A549 (cell line): ENCODE data around the gene ADIG. TPM values are rescaled to one million over a fixed set of nuclear protein-coding genes. Genes with fewer than 3 reads are reported as not detected.
A peak's percentile ranks its signal among the peaks of the same experiment; 100 is the strongest.

Source experiments
- ATAC-seq, 2 experiments: fragments of 200-7000 bp in 1 of 2; fragments of >200 bp in 1 of 2; cut with Nextera tagmentation in 1 of 2; cut with Tn5 transposase in 1 of 2; 3 replicates each; pipeline versions ENCODE4 v1.8.0 to v1.9.1; 2018 to 2020; ENCODE audit warnings: mild to moderate bottlenecking in 1 of 2, moderate library complexity in 1 of 2
- CTCF ChIA-PET: fragments of 300-600 bp; sonication (Branson Sonifier 250); formaldehyde crosslinking; extraction: SDS; loops from one replicate; lab custom pipeline; 2021; ENCODE audit warnings: antibody characterized with exemption, inconsistent platforms; lab: Yijun Ruan, JAX
- POLR2A ChIA-PET: fragments of 350-600 bp; formaldehyde crosslinking; extraction: SDS; loops from one replicate; lab custom pipeline; 2021; ENCODE audit warnings: antibody characterized with exemption, inconsistent platforms; lab: Yijun Ruan, JAX
- DNase-seq, 2 experiments: peaks; one replicate each; pipeline versions ENCODE4 v3.0.0 to v3.0.0-alpha.2; 2011 to 2016; ENCODE audit warnings: low read depth in 1 of 2, low spot score in 1 of 2
- FAIRE-seq: peaks from 2 replicates; lab custom pipeline; 2011; peaks lifted over from hg19 to GRCh38; lab: Jason Lieb, UNC
- H3K27ac ChIP-seq, 2 experiments: fragments of >200 bp; sonication (Bioruptor Twin); formaldehyde crosslinking; 3 replicates each; pipeline ENCODE4 v1.5.1; 2016 to 2017
- H3K4me1 ChIP-seq: fragments of >200 bp; sonication (Bioruptor Twin); formaldehyde crosslinking; 3 replicates; pipeline ENCODE4 v1.6.1; 2016
- H3K4me2 ChIP-seq: fragments of >200 bp; sonication (Bioruptor Twin); formaldehyde crosslinking; 3 replicates; pipeline ENCODE4 v1.6.1; 2016
- H3K4me3 ChIP-seq: fragments of >200 bp; sonication (Bioruptor Twin); formaldehyde crosslinking; 3 replicates; pipeline ENCODE4 v1.5.1; 2016
- H3K9me3 ChIP-seq: fragments of >200 bp; sonication (Bioruptor Twin); formaldehyde crosslinking; 3 replicates; pipeline ENCODE4 v1.6.1; 2016
- BHLHE40 ChIP-seq: IDR thresholded peaks from 2 replicates; pipeline ENCODE4 v1.6.1; 2012; ENCODE audit warnings: low read depth, low read length, inconsistent platforms
- CHD4 ChIP-seq: fragments of 200-600 bp; sonication (generic); IDR thresholded peaks from 2 replicates; pipeline ENCODE4 v1.6.1; 2016; ENCODE audit warnings: antibody characterized with exemption, mild to moderate bottlenecking, borderline replicate concordance
- EHF ChIP-seq: fragments of 250-450 bp; sonication (Bioruptor Pico); IDR thresholded peaks from 2 replicates; pipeline ENCODE4 v1.5.0; 2020; ENCODE audit warnings: mild to moderate bottlenecking
- EHMT2 ChIP-seq: fragments of 200-600 bp; sonication (generic); IDR thresholded peaks from 2 replicates; pipeline ENCODE4 v1.6.1; 2016; ENCODE audit warnings: antibody characterized with exemption, low read depth, mild to moderate bottlenecking, moderate library complexity
- FOSL2 ChIP-seq, 2 experiments: fragments of 450-650 bp in 1 of 2; fragments of >200 bp in 1 of 2; sonication (Bioruptor Twin) in 1 of 2; formaldehyde crosslinking; IDR thresholded peaks; 2 replicates each; pipeline versions ENCODE4 v1.5.0 to v1.6.1; 2016 to 2020; ENCODE audit warnings: mild to moderate bottlenecking in 1 of 2, moderate library complexity in 1 of 2
- FOXS1 ChIP-seq: fragments of 250-450 bp; sonication (Bioruptor Pico); IDR thresholded peaks from 2 replicates; pipeline ENCODE4 v1.5.0; 2020; ENCODE audit warnings: mild to moderate bottlenecking, moderate library complexity
- HDAC2 ChIP-seq: fragments of 200-600 bp; sonication (generic); IDR thresholded peaks from 2 replicates; pipeline ENCODE4 v1.6.1; 2016
- HOXB13 ChIP-seq: fragments of 250-450 bp; sonication (Bioruptor Pico); IDR thresholded peaks from 2 replicates; pipeline ENCODE4 v1.5.0; 2020; ENCODE audit warnings: low read depth, mild to moderate bottlenecking, moderate library complexity
- JUNB ChIP-seq: fragments of >200 bp; sonication (Bioruptor Twin); formaldehyde crosslinking; IDR thresholded peaks from 2 replicates; pipeline ENCODE4 v1.6.1; 2016
- MAFK ChIP-seq: fragments of 450-650 bp; IDR thresholded peaks from 2 replicates; pipeline ENCODE4 v1.6.1; 2014; ENCODE audit not compliant: partially characterized antibody
- MYC ChIP-seq: IDR thresholded peaks from 2 replicates; pipeline ENCODE4 v1.6.1; 2012; ENCODE audit warnings: mild to moderate bottlenecking, inconsistent platforms, low read length, improper control_type of control experiment, borderline replicate concordance
- NFE2L2 ChIP-seq: fragments of 150-350 bp; conservative IDR thresholded peaks from 2 replicates; pipeline ENCODE4 v1.6.1; 2014; ENCODE audit warnings: low read length
- POLR2AphosphoS2 ChIP-seq: conservative IDR thresholded peaks from 2 replicates; pipeline ENCODE4 v1.6.1; 2012; ENCODE audit warnings: low read length, improper control_type of control experiment, inconsistent platforms
- RARB ChIP-seq: fragments of 250-450 bp; sonication (Bioruptor Pico); IDR thresholded peaks from 2 replicates; pipeline ENCODE4 v1.8.0; 2021; ENCODE audit warnings: mild to moderate bottlenecking, moderate library complexity
- RNF2 ChIP-seq: fragments of 200-600 bp; sonication (generic); IDR thresholded peaks from 2 replicates; pipeline ENCODE4 v1.6.1; 2016; ENCODE audit warnings: low read depth, mild to moderate bottlenecking, antibody characterized with exemption, moderate library complexity, borderline replicate concordance
- TFCP2L1 ChIP-seq: fragments of 250-450 bp; sonication (Bioruptor Pico); IDR thresholded peaks from 2 replicates; pipeline ENCODE4 v1.5.0; 2021; ENCODE audit warnings: mild to moderate bottlenecking
- TP53 ChIP-seq: fragments of 250-450 bp; sonication (Bioruptor Pico); IDR thresholded peaks from 2 replicates; pipeline ENCODE4 v1.5.0; 2021; ENCODE audit warnings: mild to moderate bottlenecking, moderate library complexity
- ZC3H11A ChIP-seq: fragments of 450-650 bp; IDR thresholded peaks from 2 replicates; pipeline ENCODE4 v1.6.1; 2014; ENCODE audit warnings: antibody characterized with exemption, mild to moderate bottlenecking
- ZSCAN20 ChIP-seq: fragments of 250-450 bp; sonication (Bioruptor Pico); IDR thresholded peaks from 2 replicates; pipeline ENCODE4 v1.8.0; 2022; ENCODE audit warnings: mild to moderate bottlenecking, moderate library complexity
- WGBS: methylation state at CpG from one replicate; pipeline ENCODE4 v1.1.6; 2017; ENCODE audit errors: missing lambda C conversion rate; 5-methylcytosine and 5-hydroxymethylcytosine counted together
- polyA plus RNA-seq, 4 experiments: library from polyadenylated mRNA; depleted of rRNA in 3 of 4; stranded (reverse); fragments of >200 nt; fragmentation: RNase III in 1 of 4; extraction: RNeasy Plus Mini Kit Qiagen cat#74134 plus additional on column Dnase treatment in 1 of 4; gene quantifications; 2 replicates in 3 of 4; 3 replicates in 1 of 4; pipeline ENCODE4 v1.2.3, GENCODE V29; 2011 to 2017
- TF ChIP-seq, protein P1 (sequence below): fragments of 250-450 bp; sonication (Bioruptor Pico); IDR thresholded peaks from 2 replicates; pipeline ENCODE4 v1.5.0; 2021; ENCODE audit warnings: mild to moderate bottlenecking, moderate library complexity, borderline replicate concordance
- TF ChIP-seq, protein P2 (sequence below): fragments of 450-650 bp; IDR thresholded peaks from 2 replicates; pipeline ENCODE4 v1.6.1; 2014; ENCODE audit warnings: antibody characterized with exemption
- TF ChIP-seq, protein P3 (sequence below): fragments of 150-350 bp; IDR thresholded peaks from 2 replicates; pipeline ENCODE4 v1.6.1; 2014; ENCODE audit warnings: low read depth, mild to moderate bottlenecking, low read length

ADIG gene
- polyA plus RNA-seq, 2 of the 4 experiments (the other 2 are of a cell fraction), result not detected

DNA sequence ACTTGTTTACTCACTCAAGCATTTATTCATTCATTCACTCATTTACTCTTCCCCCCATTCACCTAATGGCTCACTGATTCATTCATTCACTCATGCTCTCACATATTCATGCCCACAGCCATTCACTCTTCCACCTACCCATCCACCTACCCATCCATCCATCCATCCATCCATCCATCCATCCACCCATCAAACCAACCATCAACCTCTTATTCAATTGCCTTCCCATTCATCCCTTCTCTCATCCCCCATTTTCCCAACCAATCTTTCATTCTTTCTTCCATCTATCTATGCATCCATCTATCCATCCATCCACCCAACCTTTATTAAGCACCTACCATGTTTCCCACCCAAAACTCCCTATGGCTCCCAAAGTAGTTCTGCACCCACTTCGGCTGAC lies 19.1 kb downstream of the ADIG start:
- Histone ChIP-seq H3K27ac (peak overlapping the region in 1 of 2 experiments; percentile 0; a peak in 2 of 6 replicates), H3K4me3 (no peak overlapping the region), H3K9me3 (no peaks in the 10 kb centered on the region), H3K4me1 (peaks cover 25% of the 10 kb centered on the region), H3K4me2 (0 out of 3 replicates have a peak overlapping the region, but pooled peaks have one; percentile 18)
- ChIA-PET POLR2A (no interaction called here), CTCF (interaction anchor here (1.0 to 1.3 kb wide), 2 partner anchors 10 to 18 kb away, joined by 3 read pairs; no protein-coding TSS in a partner anchor)
- DNase-seq (no peak), ATAC-seq (no peak), FAIRE-seq (no peak)
- WGBS, result 91% methylated on average over 1 of the region's 1 CpG
- TF ChIP-seq MYC (no peak), RARB (CRISPR knock-in tag) (no peak), ZSCAN20 (CRISPR knock-in tag) (no peak), CHD4 (no peak), HDAC2 (no peak), JUNB (no peak), HOXB13 (CRISPR knock-in tag) (no peak), RNF2 (no peak), POLR2AphosphoS2 (no peak), NFE2L2 (no peak), FOXS1 (no peak), EHF (CRISPR knock-in tag) (no peak), TFCP2L1 (CRISPR knock-in tag) (no peak), FOSL2 (IDR thresholded peaks at IDR 0.05) (no peak), FOSL2 (CRISPR knock-in tag; IDR thresholded peaks at IDR 0.05) (no peak), EHMT2 (no peak), TP53 (CRISPR knock-in tag) (no peak), ZC3H11A (no peak)
- TF ChIP-seq, protein P1, sequence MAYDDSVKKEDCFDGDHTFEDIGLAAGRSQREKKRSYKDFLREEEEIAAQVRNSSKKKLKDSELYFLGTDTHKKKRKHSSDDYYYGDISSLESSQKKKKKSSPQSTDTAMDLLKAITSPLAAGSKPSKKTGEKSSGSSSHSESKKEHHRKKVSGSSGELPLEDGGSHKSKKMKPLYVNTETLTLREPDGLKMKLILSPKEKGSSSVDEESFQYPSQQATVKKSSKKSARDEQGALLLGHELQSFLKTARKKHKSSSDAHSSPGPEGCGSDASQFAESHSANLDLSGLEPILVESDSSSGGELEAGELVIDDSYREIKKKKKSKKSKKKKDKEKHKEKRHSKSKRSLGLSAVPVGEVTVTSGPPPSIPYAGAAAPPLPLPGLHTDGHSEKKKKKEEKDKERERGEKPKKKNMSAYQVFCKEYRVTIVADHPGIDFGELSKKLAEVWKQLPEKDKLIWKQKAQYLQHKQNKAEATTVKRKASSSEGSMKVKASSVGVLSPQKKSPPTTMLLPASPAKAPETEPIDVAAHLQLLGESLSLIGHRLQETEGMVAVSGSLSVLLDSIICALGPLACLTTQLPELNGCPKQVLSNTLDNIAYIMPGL (CRISPR knock-in tag), result no peak
- TF ChIP-seq, protein P2, sequence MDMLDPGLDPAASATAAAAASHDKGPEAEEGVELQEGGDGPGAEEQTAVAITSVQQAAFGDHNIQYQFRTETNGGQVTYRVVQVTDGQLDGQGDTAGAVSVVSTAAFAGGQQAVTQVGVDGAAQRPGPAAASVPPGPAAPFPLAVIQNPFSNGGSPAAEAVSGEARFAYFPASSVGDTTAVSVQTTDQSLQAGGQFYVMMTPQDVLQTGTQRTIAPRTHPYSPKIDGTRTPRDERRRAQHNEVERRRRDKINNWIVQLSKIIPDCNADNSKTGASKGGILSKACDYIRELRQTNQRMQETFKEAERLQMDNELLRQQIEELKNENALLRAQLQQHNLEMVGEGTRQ, result no peak
- TF ChIP-seq, protein P3, sequence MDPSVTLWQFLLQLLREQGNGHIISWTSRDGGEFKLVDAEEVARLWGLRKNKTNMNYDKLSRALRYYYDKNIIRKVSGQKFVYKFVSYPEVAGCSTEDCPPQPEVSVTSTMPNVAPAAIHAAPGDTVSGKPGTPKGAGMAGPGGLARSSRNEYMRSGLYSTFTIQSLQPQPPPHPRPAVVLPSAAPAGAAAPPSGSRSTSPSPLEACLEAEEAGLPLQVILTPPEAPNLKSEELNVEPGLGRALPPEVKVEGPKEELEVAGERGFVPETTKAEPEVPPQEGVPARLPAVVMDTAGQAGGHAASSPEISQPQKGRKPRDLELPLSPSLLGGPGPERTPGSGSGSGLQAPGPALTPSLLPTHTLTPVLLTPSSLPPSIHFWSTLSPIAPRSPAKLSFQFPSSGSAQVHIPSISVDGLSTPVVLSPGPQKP, result no peak

DNA sequence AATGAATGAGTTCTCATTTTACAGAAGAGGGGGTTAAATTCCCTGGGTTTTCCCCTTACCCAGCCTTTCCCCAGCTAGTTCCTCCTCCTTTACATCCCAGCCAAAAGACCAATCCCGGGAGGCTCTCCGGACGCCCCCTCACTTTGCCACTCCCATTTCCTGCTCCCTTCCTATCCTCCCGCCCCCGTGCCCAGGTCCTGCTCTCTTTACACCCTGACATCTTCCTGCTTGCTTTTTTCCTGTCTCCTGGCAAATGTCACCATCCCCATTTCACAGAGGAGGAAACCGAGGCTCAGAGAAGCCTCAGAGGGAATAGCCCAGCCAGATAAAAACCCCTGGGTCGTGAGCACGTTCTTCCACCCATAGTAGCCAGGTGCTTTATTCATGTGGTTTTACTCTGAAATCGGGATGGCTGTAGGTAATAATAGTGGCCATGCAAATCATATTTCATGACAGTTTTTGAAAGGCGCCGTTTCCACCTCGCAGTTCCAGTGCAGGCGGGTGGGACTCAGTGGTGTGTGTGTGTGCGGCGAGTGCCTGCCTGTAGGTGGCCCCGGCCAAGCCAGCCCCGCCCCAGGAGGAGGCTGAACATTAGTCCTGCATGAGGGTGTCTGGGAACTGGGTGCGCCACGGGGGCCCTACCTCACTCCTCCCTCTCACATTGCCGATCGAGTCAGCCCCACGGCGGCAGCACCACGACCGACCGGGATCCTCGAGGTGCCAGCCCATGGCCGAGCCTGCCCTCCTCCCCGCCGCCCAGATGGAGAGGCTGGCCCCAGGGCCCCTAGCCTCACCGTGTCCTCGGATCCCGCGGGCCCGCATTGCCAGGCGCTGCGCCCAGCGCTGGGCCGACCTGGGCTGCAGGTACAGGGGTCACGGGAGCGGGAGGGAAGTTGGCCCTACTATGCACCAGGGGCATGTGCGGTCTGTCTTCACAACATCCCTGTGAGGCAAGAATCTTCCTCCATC lies 20.5 kb downstream of the ADIG start, which contains the start of gene ARHGAP40:
ARHGAP40 (plus strand) TSS at position 594 of the 969 bp plus-strand sequence.
- WGBS, result 77% methylated on average over 24 of the region's 42 CpGs
- no peak for FAIRE-seq
- no peaks in the 10 kb centered on the region for H3K9me3 ChIP-seq
- no peak within 1 kb of the TSS for H3K4me3 ChIP-seq
- DNase-seq, result no peak
- POLR2A ChIA-PET, result no interaction called here
- no peak within 1 kb of the TSS for H3K4me2 ChIP-seq
- H3K4me1 ChIP-seq, result peaks cover 35% of the 10 kb centered on the region
- H3K27ac ChIP-seq, result peak within 1 kb of the TSS; percentile 34 to 65; a peak in 4 of 6 replicates
- CTCF ChIA-PET, result no interaction called here
- TF ChIP-seq MAFK (no peak), BHLHE40 (no peak), ZSCAN20 (CRISPR knock-in tag) (no peak)
- ATAC-seq, result peak in 1 of 2 experiments; percentile 14; a peak in 1 of 6 replicates
